H9 (cell line): ENCODE measurements around the gene ABCE1. TPM values are rescaled to one million over a fixed set of nuclear protein-coding genes. Genes with fewer than 3 reads are reported as not detected.

Experiments
- DNase-seq: peaks from one replicate; pipeline ENCODE4 v3.0.0-alpha.2; 2017
- H2AFZ ChIP-seq: one replicate; pipeline ENCODE4 v1.6.1; 2013; ENCODE audit warnings: mild to moderate bottlenecking, low read length, control low read depth, moderate library complexity
- H2AK5ac ChIP-seq: 2 replicates; pipeline ENCODE4 v1.6.1; 2013; ENCODE audit warnings: low read length, control low read depth, mixed read lengths; ENCODE audit not compliant: insufficient read length
- H2BK120ac ChIP-seq: one replicate; pipeline ENCODE4 v1.6.1; 2013; ENCODE audit warnings: low read depth, mild to moderate bottlenecking, low read length, control low read depth, inconsistent platforms; ENCODE audit not compliant: poor library complexity, severe bottlenecking
- H2BK12ac ChIP-seq: 2 replicates; pipeline ENCODE4 v1.6.1; 2013; ENCODE audit warnings: low read length, control low read depth, mixed read lengths, low read depth; ENCODE audit not compliant: insufficient read length
- H2BK15ac ChIP-seq: 2 replicates; pipeline ENCODE4 v1.6.1; 2013; ENCODE audit warnings: low read depth, low read length, control low read depth
- H2BK20ac ChIP-seq: one replicate; pipeline ENCODE4 v1.6.1; 2013; ENCODE audit warnings: low read depth, mild to moderate bottlenecking, low read length, control low read depth, inconsistent platforms; ENCODE audit not compliant: poor library complexity, severe bottlenecking
- H2BK5ac ChIP-seq: 2 replicates; pipeline ENCODE4 v1.6.1; 2013; ENCODE audit warnings: low read length, control low read depth, mixed read lengths; ENCODE audit not compliant: insufficient read length
- H3K14ac ChIP-seq: 2 replicates; pipeline ENCODE4 v1.6.1; 2013; ENCODE audit warnings: low read length, control low read depth; ENCODE audit not compliant: insufficient read depth
- H3K18ac ChIP-seq: 2 replicates; pipeline ENCODE4 v1.6.1; 2013; ENCODE audit warnings: low read depth, mild to moderate bottlenecking, mixed read lengths, low read length, control low read depth; ENCODE audit not compliant: insufficient read length
- H3K23ac ChIP-seq: 2 replicates; pipeline ENCODE4 v1.6.1; 2013; ENCODE audit warnings: low read length, control low read depth, mixed read lengths, low read depth; ENCODE audit not compliant: insufficient read length
- H3K23me2 ChIP-seq: 2 replicates; pipeline ENCODE4 v1.6.1; 2013; ENCODE audit warnings: low read depth, mild to moderate bottlenecking, mixed read lengths, low read length, control low read depth; ENCODE audit not compliant: insufficient read length, poor library complexity, severe bottlenecking
- H3K27ac ChIP-seq: 2 replicates; pipeline ENCODE4 v1.5.1; 2013; ENCODE audit warnings: low read length, control low read depth, mixed read lengths, low read depth; ENCODE audit not compliant: insufficient read length
- H3K27me3 ChIP-seq: 2 replicates; pipeline ENCODE4 v1.6.1; 2013; ENCODE audit warnings: low read length, control low read depth, inconsistent platforms; ENCODE audit not compliant: insufficient read depth
- H3K4ac ChIP-seq: 2 replicates; pipeline ENCODE4 v1.6.1; 2013; ENCODE audit warnings: low read depth, mild to moderate bottlenecking, control low read depth, inconsistent platforms, low read length, moderate library complexity
- H3K4me1 ChIP-seq: 2 replicates; pipeline ENCODE4 v1.6.1; 2013; ENCODE audit warnings: low read length, control low read depth, inconsistent platforms; ENCODE audit not compliant: insufficient read depth
- H3K4me2 ChIP-seq: 2 replicates; pipeline ENCODE4 v1.6.1; 2013; ENCODE audit warnings: low read length, control low read depth, mixed read lengths; ENCODE audit not compliant: insufficient read length, insufficient read depth
- H3K56ac ChIP-seq: 2 replicates; pipeline ENCODE4 v1.6.1; 2013; ENCODE audit warnings: low read depth, mild to moderate bottlenecking, mixed read lengths, low read length, control low read depth; ENCODE audit not compliant: insufficient read length
- H3K79me1 ChIP-seq: 2 replicates; pipeline ENCODE4 v1.6.1; 2013; ENCODE audit warnings: low read depth, mild to moderate bottlenecking, moderate library complexity, low read length, control low read depth, inconsistent platforms; ENCODE audit not compliant: insufficient read depth, poor library complexity, severe bottlenecking
- H3K79me2 ChIP-seq: 2 replicates; pipeline ENCODE4 v1.6.1; 2013; ENCODE audit warnings: low read length, control low read depth, inconsistent platforms; ENCODE audit not compliant: insufficient read depth
- H3K9ac ChIP-seq: 2 replicates; pipeline ENCODE4 v1.6.1; 2013; ENCODE audit warnings: low read length, control low read depth, mixed read lengths; ENCODE audit not compliant: insufficient read length; ENCODE audit errors: extremely low read depth
- H3K9me3 ChIP-seq: one replicate; pipeline ENCODE4 v1.6.1; 2013; ENCODE audit warnings: low read depth, low read length, inconsistent platforms; ENCODE audit not compliant: control insufficient read depth
- H3T11ph ChIP-seq: one replicate; pipeline ENCODE4 v1.6.1; 2013; ENCODE audit warnings: mild to moderate bottlenecking, low read length, control low read depth, inconsistent platforms
- H4K20me1 ChIP-seq: one replicate; pipeline ENCODE4 v1.6.1; 2013; ENCODE audit not compliant: control insufficient read depth, insufficient read length, insufficient read depth
- H4K5ac ChIP-seq: 2 replicates; pipeline ENCODE4 v1.6.1; 2013; ENCODE audit warnings: low read depth, mild to moderate bottlenecking, mixed read lengths, low read length, control low read depth; ENCODE audit not compliant: insufficient read length
- H4K8ac ChIP-seq: replicated peaks from 2 replicates; pipeline ENCODE4 v1.6.1; 2013; ENCODE audit warnings: low read length, control low read depth, mixed read lengths, low read depth; ENCODE audit not compliant: insufficient read length
- H4K91ac ChIP-seq: 2 replicates; pipeline ENCODE4 v1.6.1; 2013; ENCODE audit warnings: low read depth, mild to moderate bottlenecking, moderate library complexity, mixed read lengths, low read length, control low read depth; ENCODE audit not compliant: insufficient read length
- H3K27ac Mint-ChIP-seq, 3 experiments: 2 replicates in 2 of 3; 3 replicates in 1 of 3; pipeline ENCODE4 v1.8.0; 2020 to 2021; ENCODE audit warnings: mixed read lengths in 3 of 3, mild to moderate bottlenecking in 1 of 3, moderate library complexity in 1 of 3
- H3K27me3 Mint-ChIP-seq: 2 replicates; pipeline ENCODE4 v1.8.0; 2021; ENCODE audit warnings: low read depth, mild to moderate bottlenecking, moderate library complexity, mixed read lengths
- H3K36me3 Mint-ChIP-seq, 3 experiments: 2 replicates in 2 of 3; 3 replicates in 1 of 3; pipeline ENCODE4 v1.8.0; 2020 to 2021; ENCODE audit warnings: low read depth in 3 of 3, mixed read lengths in 3 of 3; ENCODE audit not compliant: insufficient read depth in 1 of 3
- H3K4me1 Mint-ChIP-seq, 2 experiments: 2 replicates each; pipeline ENCODE4 v1.8.0; 2020; ENCODE audit warnings: mixed read lengths in 2 of 2
- H3K4me3 Mint-ChIP-seq, 2 experiments: 2 replicates in 1 of 2; 3 replicates in 1 of 2; pipeline ENCODE4 v1.8.0; 2020 to 2021; ENCODE audit warnings: mild to moderate bottlenecking in 2 of 2, mixed read lengths in 2 of 2, moderate library complexity in 1 of 2
- H3K9me3 Mint-ChIP-seq, 2 experiments: 2 replicates in 1 of 2; 3 replicates in 1 of 2; pipeline ENCODE4 v1.8.0; 2020; ENCODE audit warnings: mild to moderate bottlenecking in 2 of 2, mixed read lengths in 2 of 2, moderate library complexity in 1 of 2
- WGBS: extraction: QIAGEN DNeasy Blood & Tissue Kit; methylation state at CpG from one replicate; pipeline ENCODE4 v1.1.7; 2013; ENCODE audit warnings: missing lambda C conversion rate, low lambda C conversion rate, mixed read lengths; ENCODE audit not compliant: insufficient read length; ENCODE audit errors: extremely low coverage; 5-methylcytosine and 5-hydroxymethylcytosine counted together
- total RNA-seq: library from RNA; stranded (reverse); gene quantifications from 2 replicates; pipeline ENCODE4 v1.2.1, GENCODE V29; 2021
- TF ChIP-seq, protein P1 (sequence below): fragments of 200-600 bp; sonication (generic); conservative IDR thresholded peaks from 3 replicates; pipeline ENCODE4 v1.8.0; 2021; ENCODE audit warnings: antibody characterized with exemption, mild to moderate bottlenecking

The ABCE1 gene
- total RNA-seq, 1 experiment from 2014 or later = 112 TPM

DNA sequence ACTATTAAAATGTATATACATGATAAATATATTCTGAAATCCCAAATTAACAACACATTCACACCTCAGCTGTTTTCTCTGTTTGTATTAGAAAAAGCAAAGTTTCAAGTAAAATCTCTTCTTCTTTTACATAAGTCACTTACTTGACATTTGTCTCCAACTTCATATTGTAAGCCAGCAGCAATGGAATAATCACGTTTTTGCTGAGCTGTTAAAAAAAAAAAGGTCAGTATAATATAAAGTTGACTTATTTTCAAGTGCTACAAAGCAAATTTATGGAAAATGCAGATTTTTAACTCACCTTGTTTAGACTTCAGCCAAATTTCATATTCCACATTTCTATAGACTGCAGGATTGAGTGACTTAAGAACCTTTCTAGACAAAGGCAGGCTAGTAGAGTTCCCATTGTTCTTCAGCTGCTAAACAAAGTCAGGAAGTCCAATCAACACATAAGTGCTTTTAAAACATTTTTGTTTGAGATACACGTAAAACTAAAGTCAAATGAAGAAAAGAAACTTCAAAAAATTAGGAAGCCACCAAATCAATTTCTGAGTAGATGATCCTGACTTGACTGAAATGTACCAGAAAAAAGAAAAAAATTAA lies 57.3 kb downstream of the ABCE1 start:
- H3K36me3 Mint-ChIP-seq = peaks cover 16 to 73% (median 51%) of the 10 kb centered on the region in 3 experiments

More for the DNA sequence above, 57.3 kb downstream of the ABCE1 start:
- TF ChIP-seq, protein P1, sequence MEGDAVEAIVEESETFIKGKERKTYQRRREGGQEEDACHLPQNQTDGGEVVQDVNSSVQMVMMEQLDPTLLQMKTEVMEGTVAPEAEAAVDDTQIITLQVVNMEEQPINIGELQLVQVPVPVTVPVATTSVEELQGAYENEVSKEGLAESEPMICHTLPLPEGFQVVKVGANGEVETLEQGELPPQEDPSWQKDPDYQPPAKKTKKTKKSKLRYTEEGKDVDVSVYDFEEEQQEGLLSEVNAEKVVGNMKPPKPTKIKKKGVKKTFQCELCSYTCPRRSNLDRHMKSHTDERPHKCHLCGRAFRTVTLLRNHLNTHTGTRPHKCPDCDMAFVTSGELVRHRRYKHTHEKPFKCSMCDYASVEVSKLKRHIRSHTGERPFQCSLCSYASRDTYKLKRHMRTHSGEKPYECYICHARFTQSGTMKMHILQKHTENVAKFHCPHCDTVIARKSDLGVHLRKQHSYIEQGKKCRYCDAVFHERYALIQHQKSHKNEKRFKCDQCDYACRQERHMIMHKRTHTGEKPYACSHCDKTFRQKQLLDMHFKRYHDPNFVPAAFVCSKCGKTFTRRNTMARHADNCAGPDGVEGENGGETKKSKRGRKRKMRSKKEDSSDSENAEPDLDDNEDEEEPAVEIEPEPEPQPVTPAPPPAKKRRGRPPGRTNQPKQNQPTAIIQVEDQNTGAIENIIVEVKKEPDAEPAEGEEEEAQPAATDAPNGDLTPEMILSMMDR = no peak
- no peak overlapping the region for H4K8ac ChIP-seq
- no peaks in the 10 kb centered on the region for H3K9me3 Mint-ChIP-seq
- no peak overlapping the region for H3K14ac ChIP-seq
- no CpG with 5 or more reads among the region's 2 CpGs for WGBS
- no peak overlapping the region for H4K91ac ChIP-seq
- H3K9me3 ChIP-seq = no peaks in the 10 kb centered on the region
- no peak overlapping the region for H3K4me2 ChIP-seq
- H4K20me1 ChIP-seq = no peaks in the 10 kb centered on the region
- H2BK5ac ChIP-seq = no peak overlapping the region
- H3K9ac ChIP-seq = no peak overlapping the region
- no peak overlapping the region for H3K27ac Mint-ChIP-seq
- H4K5ac ChIP-seq = no peak overlapping the region
- no peaks in the 10 kb centered on the region for H3K27me3 ChIP-seq
- no peak overlapping the region for H3K4me3 Mint-ChIP-seq
- no peak overlapping the region for H2BK20ac ChIP-seq
- peaks cover 2% of the 10 kb centered on the region for H3K79me2 ChIP-seq
- H3K4me1 ChIP-seq = no peaks in the 10 kb centered on the region
- no peak overlapping the region for H3K18ac ChIP-seq
- H2AK5ac ChIP-seq = no peak overlapping the region
- no peak overlapping the region for H3T11ph ChIP-seq
- DNase-seq = no peak
- H3K23ac ChIP-seq = no peak overlapping the region
- no peak overlapping the region for H2BK12ac ChIP-seq
- H2BK15ac ChIP-seq = no peak overlapping the region
- no peaks in the 10 kb centered on the region for H3K27me3 Mint-ChIP-seq
- no peaks in the 10 kb centered on the region for H3K79me1 ChIP-seq
- H2BK120ac ChIP-seq = no peak overlapping the region
- H3K27ac ChIP-seq = no peak overlapping the region
- H3K56ac ChIP-seq = no peak overlapping the region
- H3K4ac ChIP-seq = no peak overlapping the region
- no peaks in the 10 kb centered on the region for H3K4me1 Mint-ChIP-seq
- no peaks in the 10 kb centered on the region for H3K23me2 ChIP-seq
- H2AFZ ChIP-seq = no peak overlapping the region
